B cell (primary cell): ENCODE results near the gene HLCS. TPM values are rescaled to one million over a fixed set of nuclear protein-coding genes. Genes with fewer than 3 reads are reported as not detected.

ENCODE experiments used
- ATAC-seq: fragments of 200-7000 bp; cut with Tn5 transposase; one replicate; pipeline ENCODE4 v1.10.0; 2021; ENCODE audit warnings: low read depth, mild to moderate bottlenecking, moderate number of reproducible peaks, moderate library complexity
- CTCF ChIA-PET: fragments of 350-600 bp; sonication (Branson Sonifier 250); formaldehyde crosslinking; loops from one replicate; lab custom pipeline; 2021; ENCODE audit warnings: antibody characterized with exemption, inconsistent platforms; lab: Charles Lee
- POLR2A ChIA-PET: fragments of 350-600 bp; sonication (Branson Sonifier 250); formaldehyde crosslinking; loops from one replicate; lab custom pipeline; 2021; ENCODE audit warnings: antibody characterized with exemption; lab: Charles Lee
- DNase-seq: peaks from one replicate; pipeline ENCODE4 v3.0.0; 2013
- H2AFZ ChIP-seq: 2 replicates; pipeline ENCODE4 v1.6.1; 2012; ENCODE audit warnings: mild to moderate bottlenecking, low read depth, low read length; ENCODE audit not compliant: insufficient read depth, poor library complexity, severe bottlenecking
- H3K27ac ChIP-seq, 2 donors: 1 replicate in 1 of 2; 2 replicates in 1 of 2; pipeline ENCODE4 v1.5.1; 2012 to 2013; ENCODE audit warnings: low read length in 2 of 2, mild to moderate bottlenecking in 2 of 2, moderate library complexity in 1 of 2
- H3K27me3 ChIP-seq, 4 experiments: fragments of 200-600 bp in 1 of 4; sonication (generic) in 1 of 4; replicated peaks in 1 of 4; 1 replicate in 2 of 4; 2 replicates in 2 of 4; pipeline versions ENCODE4 v1.6.1 to v1.7.0; 2013 to 2016; ENCODE audit warnings: low read length in 3 of 4, mild to moderate bottlenecking in 2 of 4, mixed read lengths in 1 of 4, moderate library complexity in 1 of 4; ENCODE audit not compliant: insufficient read depth in 4 of 4, control insufficient read depth in 3 of 4; ENCODE audit errors: control extremely low read depth in 1 of 4
- H3K36me3 ChIP-seq, 2 experiments: replicated peaks in 1 of 2; 1 replicate in 1 of 2; 2 replicates in 1 of 2; pipeline versions ENCODE4 v1.6.1 to v1.7.1; 2013; ENCODE audit warnings: low read length in 1 of 2; ENCODE audit not compliant: insufficient read depth in 2 of 2, control insufficient read depth in 1 of 2; ENCODE audit errors: control extremely low read depth in 1 of 2, extremely low read depth in 1 of 2
- H3K4me1 ChIP-seq, 2 donors: fragments of 200-600 bp in 1 of 2; sonication (generic) in 1 of 2; 1 replicate in 1 of 2; 2 replicates in 1 of 2; pipeline versions ENCODE4 v1.5.1 to v1.6.1; 2013 to 2017; ENCODE audit warnings: low read length in 2 of 2; ENCODE audit not compliant: control insufficient read depth in 2 of 2, insufficient read depth in 2 of 2
- H3K4me2 ChIP-seq: replicated peaks from 2 replicates; pipeline ENCODE3; 2012; ENCODE audit warnings: mild to moderate bottlenecking, low read depth, low read length; ENCODE audit not compliant: poor library complexity, severe bottlenecking
- H3K4me3 ChIP-seq, 5 experiments: fragments of 200-600 bp in 1 of 5; sonication (generic) in 1 of 5; 1 replicate in 3 of 5; 2 replicates in 2 of 5; pipeline versions ENCODE4 v1.5.1 to v1.7.0; 2011 to 2016; ENCODE audit warnings: low read length in 4 of 5, mild to moderate bottlenecking in 4 of 5, low read depth in 2 of 5, control low read depth in 1 of 5, moderate library complexity in 1 of 5; ENCODE audit not compliant: insufficient read depth in 1 of 5; ENCODE audit errors: control extremely low read depth in 1 of 5, extremely low read depth in 1 of 5
- H3K79me2 ChIP-seq: fragments of 200-600 bp; sonication (generic); one replicate; pipeline ENCODE4 v1.6.0; 2016; ENCODE audit warnings: low read length; ENCODE audit not compliant: control insufficient read depth, insufficient read depth
- H3K9ac ChIP-seq: fragments of 200-600 bp; sonication (generic); 2 replicates; pipeline ENCODE4 v1.6.1; 2017; ENCODE audit warnings: mild to moderate bottlenecking, low read length, moderate library complexity
- H3K9me3 ChIP-seq, 3 donors: one replicate each; pipeline versions ENCODE4 v1.6.1 to v1.7.1; 2013; ENCODE audit warnings: low read length in 2 of 3; ENCODE audit not compliant: control insufficient read depth in 2 of 3, insufficient read depth in 1 of 3; ENCODE audit errors: control extremely low read depth in 1 of 3
- H4K20me1 ChIP-seq: 2 replicates; pipeline ENCODE4 v1.6.0; 2012; ENCODE audit warnings: mild to moderate bottlenecking, low read length; ENCODE audit not compliant: insufficient read depth, control insufficient read depth, poor library complexity, severe bottlenecking
- H3K27ac Mint-ChIP-seq: one replicate; pipeline ENCODE4 v1.8.0; 2021; ENCODE audit warnings: mixed read lengths
- H3K27me3 Mint-ChIP-seq: one replicate; pipeline ENCODE4 v1.8.0; 2021; ENCODE audit warnings: mixed read lengths
- H3K4me1 Mint-ChIP-seq: one replicate; pipeline ENCODE4 v1.8.0; 2021; ENCODE audit warnings: mixed read lengths
- H3K4me3 Mint-ChIP-seq: one replicate; pipeline ENCODE4 v1.8.0; 2021; ENCODE audit warnings: mixed read lengths
- H3K9me3 Mint-ChIP-seq: one replicate; pipeline ENCODE4 v1.8.0; 2022; ENCODE audit warnings: mixed read lengths; ENCODE audit not compliant: insufficient read depth
- CTCF ChIP-seq: fragments of 200-600 bp; IDR thresholded peaks from one replicate; pipeline ENCODE4 v1.8.0; 2022; ENCODE audit warnings: antibody characterized with exemption, mild to moderate bottlenecking
- EZH2 ChIP-seq: IDR thresholded peaks from 2 replicates; pipeline ENCODE4 v1.6.1; 2012; ENCODE audit warnings: borderline replicate concordance, low read depth, mild to moderate bottlenecking, moderate library complexity, low read length; ENCODE audit not compliant: insufficient read depth, poor library complexity, severe bottlenecking
- WGBS: methylation state at CpG from one replicate; pipeline ENCODE4 v1.1.5; 2013; ENCODE audit warnings: missing lambda C conversion rate; ENCODE audit not compliant: insufficient coverage; 5-methylcytosine and 5-hydroxymethylcytosine counted together
- intact Hi-C: fragments of 100-400 bp; cut with micrococcal nuclease; formaldehyde crosslinking; loops from one replicate; pipeline ENCODE4 v1.10.0; 2022
- polyA plus RNA-seq: library from polyadenylated mRNA; depleted of rRNA; stranded (reverse); fragments of >200 nt; gene quantifications from 2 replicates; pipeline ENCODE4 v1.2.3, GENCODE V29; 2012
- total RNA-seq, 2 donors: library from RNA; stranded (reverse); fragments of 120-200 nt in 1 of 2; gene quantifications; 1 replicate in 1 of 2; 2 replicates in 1 of 2; pipeline versions ENCODE4 v1.2.3 to v1.2.4, GENCODE V29; 2013 to 2022

Gene HLCS
- total and polyA plus RNA-seq, 2 donors (not counting 1 experiment from before 2014, with no cell fraction given), result 4.4 to 14.7 TPM

- CTCF ChIA-PET, result no interaction called here
- no peak overlapping the region for H3K4me3 ChIP-seq
- no peaks in the 10 kb centered on the region for H3K4me1 ChIP-seq
- TF ChIP-seq EZH2 (no peak), CTCF (no peak)
- Mint-ChIP-seq H3K27me3 (no peaks in the 10 kb centered on the region), H3K9me3 (no peaks in the 10 kb centered on the region), H3K27ac (no peak overlapping the region), H3K4me3 (no peak overlapping the region), H3K4me1 (no peaks in the 10 kb centered on the region)
- no peak overlapping the region for H3K9ac ChIP-seq
- no peak overlapping the region for H3K4me2 ChIP-seq
- H3K27ac ChIP-seq, result no peak overlapping the region
- intact Hi-C loops, result no loop called here
- no peak overlapping the region for H2AFZ ChIP-seq
- H3K36me3 ChIP-seq, result no peaks in the 10 kb centered on the region
- DNase-seq (no peak), ATAC-seq (no peak)
- POLR2A ChIA-PET, result no interaction called here
- no peaks in the 10 kb centered on the region for H4K20me1 ChIP-seq
- no peaks in the 10 kb centered on the region for H3K27me3 ChIP-seq
- no peaks in the 10 kb centered on the region for H3K79me2 ChIP-seq
- WGBS, result 97% methylated on average over 8 of the region's 8 CpGs
- H3K9me3 ChIP-seq, result no peaks in the 10 kb centered on the region
Measured at GRCh38 chr21:36807422-36807928, 159.0 kb downstream of the HLCS start.

- ChIA-PET CTCF (no interaction called here), POLR2A (no interaction called here)
- no peak overlapping the region for H3K27ac ChIP-seq
- no peaks in the 10 kb centered on the region for H3K36me3 ChIP-seq
- DNase-seq, result no peak
- no peak for ATAC-seq
- H2AFZ ChIP-seq, result no peak overlapping the region
- intact Hi-C loops, result no loop called here
- H3K4me1 ChIP-seq, result no peaks in the 10 kb centered on the region
- Mint-ChIP-seq H3K27me3 (no peaks in the 10 kb centered on the region), H3K9me3 (no peaks in the 10 kb centered on the region), H3K4me3 (no peak overlapping the region), H3K4me1 (no peaks in the 10 kb centered on the region), H3K27ac (no peak overlapping the region)
- H3K27me3 ChIP-seq, result no peaks in the 10 kb centered on the region
- H3K4me3 ChIP-seq, result no peak overlapping the region
- H3K79me2 ChIP-seq, result no peaks in the 10 kb centered on the region
- no peak for TF ChIP-seq EZH2
- no peaks in the 10 kb centered on the region for H4K20me1 ChIP-seq
- no peak overlapping the region for H3K9ac ChIP-seq
- no peak overlapping the region for H3K4me2 ChIP-seq
- H3K9me3 ChIP-seq, result no peaks in the 10 kb centered on the region
- WGBS, result 94% methylated on average over 2 of the region's 4 CpGs
Measured at GRCh38 chr21:36806103-36806502, 160.4 kb downstream of the HLCS start.
